A549 (cell line): ENCODE measurements around the gene TBC1D1.

Experiments used
- CTCF ChIP-seq: fragments of >200 bp; sonication (Bioruptor Twin); formaldehyde crosslinking; IDR thresholded peaks from 3 replicates; pipeline ENCODE4 v1.5.1; 2016
- ESRRA ChIP-seq: fragments of 150-350 bp; IDR thresholded peaks from 2 replicates; pipeline ENCODE4 v1.6.1; 2014; ENCODE audit warnings: mild to moderate bottlenecking, low read length, borderline replicate concordance
- HDAC2 ChIP-seq: fragments of 200-600 bp; sonication (generic); IDR thresholded peaks from 2 replicates; pipeline ENCODE4 v1.6.1; 2016
- KDM5A ChIP-seq: fragments of 200-600 bp; sonication (generic); IDR thresholded peaks from 2 replicates; pipeline ENCODE4 v1.6.1; 2016; ENCODE audit warnings: antibody characterized with exemption, mild to moderate bottlenecking
- USF2 ChIP-seq: fragments of 450-650 bp; IDR thresholded peaks from 2 replicates; pipeline ENCODE4 v1.6.1; 2014; ENCODE audit warnings: antibody characterized with exemption

- TF ChIP-seq HDAC2: no peak
- no peak for TF ChIP-seq CTCF
- TF ChIP-seq ESRRA: no peak
- no peak for TF ChIP-seq KDM5A
- no peak for TF ChIP-seq USF2
Observed at GRCh38 chr4:37858872-37859271, 32.0 kb upstream of the TBC1D1 start.
